Sigmoid colon (tissue), 7 donors: ENCODE measurements around the gene CLGN. TPM values are rescaled to one million over a fixed set of nuclear protein-coding genes. Genes with fewer than 3 reads are reported as not detected.

Source experiments
- DNase-seq: peaks from one replicate; pipeline ENCODE4 v3.0.0-alpha.2; 2019
- H3K27ac ChIP-seq, 4 donors: fragments of 200-600 bp; sonication (generic); one replicate each; pipeline ENCODE4 v1.5.1; 2016 to 2019; ENCODE audit warnings: mild to moderate bottlenecking in 1 of 4
- H3K27me3 ChIP-seq, 3 donors: fragments of 200-600 bp; sonication (generic); one replicate each; pipeline ENCODE4 v1.5.1; 2019; ENCODE audit warnings: mild to moderate bottlenecking in 1 of 3
- H3K36me3 ChIP-seq, 4 donors: fragments of 200-600 bp; sonication (generic); one replicate each; pipeline ENCODE4 v1.5.1; 2016 to 2019
- H3K4me1 ChIP-seq, 4 donors: fragments of 200-600 bp; sonication (generic); one replicate each; pipeline ENCODE4 v1.5.1; 2017 to 2019
- H3K4me3 ChIP-seq, 4 donors: fragments of 200-600 bp; sonication (generic); one replicate each; pipeline ENCODE4 v1.5.1; 2017 to 2019; ENCODE audit warnings: mild to moderate bottlenecking in 2 of 4, moderate library complexity in 1 of 4
- H3K9me3 ChIP-seq, 4 donors: fragments of 200-600 bp in 3 of 4; sonication (generic) in 3 of 4; one replicate each; pipeline versions ENCODE4 v1.5.1 to v1.6.1; 2013 to 2019
- EP300 ChIP-seq, 4 donors: sonication (generic); formaldehyde crosslinking; IDR thresholded peaks; one replicate each; pipeline ENCODE4 v1.6.1; 2017; ENCODE audit warnings: antibody characterized with exemption in 4 of 4
- POLR2A ChIP-seq, 2 donors: fragments of 450-650 bp; IDR thresholded peaks; one replicate each; pipeline ENCODE4 v1.6.1; 2016; ENCODE audit warnings: antibody characterized with exemption in 2 of 2, mild to moderate bottlenecking in 2 of 2, moderate library complexity in 2 of 2
- POLR2AphosphoS5 ChIP-seq, 4 donors: sonication (generic); formaldehyde crosslinking; IDR thresholded peaks; one replicate each; pipeline ENCODE4 v1.6.1; 2017; ENCODE audit warnings: antibody characterized with exemption in 4 of 4
- WGBS, 2 donors: extraction: QIAGEN DNeasy Blood & Tissue Kit; methylation state at CpG; one replicate each; pipeline ENCODE4 v1.1.7; 2013; 5-methylcytosine and 5-hydroxymethylcytosine counted together
- intact Hi-C: fragments of 100-400 bp; cut with DNase I; formaldehyde crosslinking; loops from one replicate; pipeline ENCODE4 v1.15.1; 2023
- polyA plus RNA-seq, 3 donors: library from polyadenylated mRNA; stranded (reverse); fragments of 200-250 nt; gene quantifications; one replicate each; pipeline ENCODE4 v1.2.3, GENCODE V29; 2013
- total RNA-seq, 4 donors: library from RNA; depleted of rRNA; stranded (reverse); fragments of >200 nt; gene quantifications; one replicate each; pipeline ENCODE4 v1.1.0, GENCODE V29; 2016
- TF ChIP-seq, protein P1 (sequence below), 4 experiments: fragments of 450-650 bp in 3 of 4; fragments of 200-600 bp in 1 of 4; IDR thresholded peaks; one replicate each; pipeline ENCODE4 v1.5.1; 2016 to 2019; ENCODE audit warnings: antibody characterized with exemption in 4 of 4, mild to moderate bottlenecking in 3 of 4, moderate library complexity in 2 of 4
- donor health status: healthy with polysubstance abuse.
- donor health status: Bipolar disorder and iron deficiency.
- donor health status: healthy.

CLGN gene
- total and polyA plus RNA-seq, 7 donors = under 0.01 to 14.0 (median 2.9) TPM

DNA sequence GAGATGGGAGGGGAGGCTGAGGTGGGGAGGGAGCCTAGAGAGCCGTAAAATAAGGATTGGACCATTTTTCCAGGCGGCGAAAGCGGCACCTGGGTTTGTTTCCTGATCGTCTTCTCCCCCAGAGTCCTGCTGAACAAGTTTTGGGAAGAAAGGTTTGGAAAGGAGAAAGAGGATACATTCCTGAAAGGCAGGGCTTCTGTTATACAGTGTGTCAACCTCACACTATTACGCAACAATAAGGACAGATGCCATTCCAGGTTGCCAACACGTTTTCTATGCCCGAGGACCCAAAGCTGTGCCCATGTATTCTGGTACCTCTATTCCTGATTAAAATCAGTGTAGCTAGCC is 53.3 kb downstream of the CLGN start:
- peak overlapping the region; percentile 72 to 93 (median 84) for H3K4me3 ChIP-seq
- no peaks in the 10 kb centered on the region for H3K27me3 ChIP-seq
- peak overlapping the region; percentile 93 to 97 (median 96) for H3K27ac ChIP-seq
- intact Hi-C loops = loop anchor here (2.0 to 10.0 kb wide), 5 partner anchors 53 to 819 kb away; partner anchors contain the start of genes CLGN, ELMOD2, RNF150 and SETD7
- 3 to 8% methylated on average over 8 of the region's 8 CpGs for WGBS, 2 donors
- H3K9me3 ChIP-seq = no peaks in the 10 kb centered on the region
- DNase-seq = no peak
- TF ChIP-seq POLR2AphosphoS5 (IDR thresholded peaks at IDR 0.05) (no peak), EP300 (IDR thresholded peaks at IDR 0.05) (no peak), POLR2A (IDR thresholded peaks at IDR 0.05) (no peak)
- TF ChIP-seq, protein P1, sequence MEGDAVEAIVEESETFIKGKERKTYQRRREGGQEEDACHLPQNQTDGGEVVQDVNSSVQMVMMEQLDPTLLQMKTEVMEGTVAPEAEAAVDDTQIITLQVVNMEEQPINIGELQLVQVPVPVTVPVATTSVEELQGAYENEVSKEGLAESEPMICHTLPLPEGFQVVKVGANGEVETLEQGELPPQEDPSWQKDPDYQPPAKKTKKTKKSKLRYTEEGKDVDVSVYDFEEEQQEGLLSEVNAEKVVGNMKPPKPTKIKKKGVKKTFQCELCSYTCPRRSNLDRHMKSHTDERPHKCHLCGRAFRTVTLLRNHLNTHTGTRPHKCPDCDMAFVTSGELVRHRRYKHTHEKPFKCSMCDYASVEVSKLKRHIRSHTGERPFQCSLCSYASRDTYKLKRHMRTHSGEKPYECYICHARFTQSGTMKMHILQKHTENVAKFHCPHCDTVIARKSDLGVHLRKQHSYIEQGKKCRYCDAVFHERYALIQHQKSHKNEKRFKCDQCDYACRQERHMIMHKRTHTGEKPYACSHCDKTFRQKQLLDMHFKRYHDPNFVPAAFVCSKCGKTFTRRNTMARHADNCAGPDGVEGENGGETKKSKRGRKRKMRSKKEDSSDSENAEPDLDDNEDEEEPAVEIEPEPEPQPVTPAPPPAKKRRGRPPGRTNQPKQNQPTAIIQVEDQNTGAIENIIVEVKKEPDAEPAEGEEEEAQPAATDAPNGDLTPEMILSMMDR (IDR thresholded peaks at IDR 0.05) = no peak
- no peaks in the 10 kb centered on the region for H3K36me3 ChIP-seq
- H3K4me1 ChIP-seq = peaks cover 0 to 48% (median 28%) of the 10 kb centered on the region in 4 donors

DNA sequence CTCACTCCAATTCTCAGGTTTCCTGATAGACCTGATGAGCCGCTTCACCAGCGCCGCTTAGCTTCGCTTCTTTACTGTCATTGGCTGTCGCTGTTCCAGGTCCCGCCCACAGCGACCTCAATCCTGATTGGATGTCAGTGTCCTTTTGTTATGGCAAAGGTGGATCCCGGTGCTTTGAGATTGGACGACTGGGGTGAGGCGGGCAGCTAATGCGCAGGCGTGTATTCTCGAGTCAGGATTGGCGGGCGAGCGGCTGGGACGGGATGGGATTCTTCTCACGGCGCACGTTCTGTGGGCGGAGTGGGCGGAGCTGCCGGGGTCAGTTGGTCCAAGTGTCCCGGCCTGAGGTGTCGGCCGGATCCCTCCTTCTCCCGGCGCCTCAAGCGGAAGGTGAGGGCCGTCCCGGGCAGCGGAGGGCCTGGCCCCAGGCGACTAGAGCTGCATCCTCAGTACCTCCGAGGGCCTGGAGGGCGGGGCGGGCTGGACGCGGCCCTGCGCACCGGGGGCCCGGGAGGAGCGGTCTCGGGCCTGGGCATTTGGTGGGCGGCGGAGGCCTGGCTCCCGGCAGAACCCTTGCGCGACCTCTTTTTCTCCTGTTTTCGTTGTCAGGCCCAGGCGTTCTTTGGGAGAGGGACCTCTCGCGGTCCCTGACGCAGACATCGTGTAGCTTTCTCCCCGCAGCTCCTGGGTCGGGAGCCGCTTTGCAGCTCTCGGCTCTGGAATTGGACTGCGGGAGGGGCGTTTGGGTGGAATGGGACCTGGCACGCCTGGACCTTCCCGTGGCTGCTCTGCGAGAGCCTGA is 53.9 kb downstream of the CLGN start, which contains the start of gene SCOC:
Gene SCOC (plus strand): TSS at position 319 of the 802 bp plus-strand sequence. CDS start 5,525 bp downstream, outside the sequence.
- Histone ChIP-seq H3K9me3 (no peaks in the 10 kb centered on the region), H3K27ac (peak within 1 kb of the TSS; percentile 93 to 97 (median 96)), H3K4me1 (peaks cover 0 to 48% (median 28%) of the 10 kb centered on the region in 4 donors), H3K27me3 (no peaks in the 10 kb centered on the region), H3K36me3 (no peaks in the 10 kb centered on the region), H3K4me3 (peak within 1 kb of the TSS; percentile 72 to 93 (median 84))
- WGBS, 2 donors = 1% methylated on average over 63 of the region's 63 CpGs
- intact Hi-C loops = loop anchor here (2.0 to 10.0 kb wide), 5 partner anchors 53 to 819 kb away; partner anchors contain the start of genes CLGN, ELMOD2, RNF150 and SETD7
- peak; percentile 100 for DNase-seq
- peak; percentile 44 to 67 for TF ChIP-seq POLR2A (IDR thresholded peaks at IDR 0.05)
- TF ChIP-seq POLR2AphosphoS5 (IDR thresholded peaks at IDR 0.05) = peak; percentile 75 to 95 (median 85)
- TF ChIP-seq, protein P1 (IDR thresholded peaks at IDR 0.05) = no peak
- TF ChIP-seq EP300 (IDR thresholded peaks at IDR 0.05) = no peak

DNA sequence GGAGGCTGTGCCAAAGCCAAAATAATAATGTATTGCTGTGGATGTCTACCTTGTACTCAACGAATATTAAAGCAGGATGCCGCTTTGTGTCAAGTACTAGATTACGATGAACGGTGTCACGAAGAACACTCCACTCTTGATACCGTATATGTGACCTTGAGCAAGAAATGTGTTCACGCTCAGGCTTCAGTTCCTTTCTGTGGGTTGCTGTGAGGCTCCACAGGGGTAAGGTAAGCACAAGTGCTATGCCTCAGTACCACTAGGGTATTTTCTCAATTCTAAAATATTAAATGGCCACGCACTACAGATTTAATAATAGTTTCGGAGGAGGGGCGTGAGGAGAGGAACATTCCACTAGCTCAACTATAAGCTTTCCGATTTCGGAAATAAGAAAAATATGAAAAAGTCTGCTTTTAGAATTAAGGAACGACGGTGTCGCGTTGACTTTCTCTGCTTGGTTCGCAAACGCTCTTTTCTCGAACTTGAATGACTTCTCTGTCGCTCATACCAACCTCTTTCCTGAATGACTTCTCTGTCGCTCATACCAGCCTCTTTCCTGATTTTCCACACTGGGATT is 54.6 kb downstream of the CLGN start:
- DNase-seq = no peak
- no peak for TF ChIP-seq EP300 (IDR thresholded peaks at IDR 0.05)
- TF ChIP-seq, protein P1 (IDR thresholded peaks at IDR 0.05) = peak; percentile 37 to 63 (median 48)
- intact Hi-C loops = loop anchor here (5.0 to 10.0 kb wide), 4 partner anchors 149 to 818 kb away; partner anchors contain the start of genes ELMOD2, RNF150 and SETD7
- Histone ChIP-seq H3K4me1 (peaks cover 0 to 43% (median 28%) of the 10 kb centered on the region in 4 donors), H3K27me3 (no peaks in the 10 kb centered on the region), H3K4me3 (peak overlapping the region; percentile 43 to 93 (median 84)), H3K9me3 (no peaks in the 10 kb centered on the region), H3K27ac (peak overlapping the region; percentile 83 to 97 (median 96)), H3K36me3 (no peaks in the 10 kb centered on the region)
- WGBS, 2 donors = 1 to 2% methylated on average over 21 of the region's 21 CpGs

DNA sequence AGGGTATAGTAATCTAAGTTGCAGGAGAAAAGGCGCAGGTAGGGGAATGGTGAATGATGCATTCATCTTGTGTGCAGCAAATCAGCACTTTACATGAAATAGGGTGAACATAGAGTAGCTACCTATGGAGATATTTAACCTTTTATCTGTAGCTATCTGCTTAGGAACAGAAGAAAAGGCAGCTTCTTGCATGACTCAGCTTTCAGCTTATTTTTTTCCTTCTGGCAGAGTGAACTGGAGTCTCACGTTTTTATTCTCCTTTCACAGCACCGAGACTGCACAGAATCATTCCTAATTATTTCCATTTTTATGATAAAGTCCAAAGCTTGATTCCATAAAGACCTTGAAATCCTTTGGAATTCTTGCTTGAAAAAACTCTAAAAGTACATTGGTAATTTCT is 58.8 kb downstream of the CLGN start:
- TF ChIP-seq EP300 (IDR thresholded peaks at IDR 0.05) (no peak), POLR2A (IDR thresholded peaks at IDR 0.05) (no peak), POLR2AphosphoS5 (IDR thresholded peaks at IDR 0.05) (no peak)
- TF ChIP-seq, protein P1 (IDR thresholded peaks at IDR 0.05) = no peak
- intact Hi-C loops = no loop called here
- Histone ChIP-seq H3K4me3 (no peak overlapping the region), H3K4me1 (peaks cover 0 to 6% (median 3%) of the 10 kb centered on the region in 4 donors), H3K27ac (no peak overlapping the region), H3K9me3 (no peaks in the 10 kb centered on the region), H3K27me3 (no peaks in the 10 kb centered on the region), H3K36me3 (no peaks in the 10 kb centered on the region)
- WGBS, 2 donors = 86 to 93% methylated on average over 3 of the region's 3 CpGs
- DNase-seq = no peak
